IMR-90 (cell line): Measurements from ENCODE around the gene TBC1D4. TPM values are rescaled to one million over a fixed set of nuclear protein-coding genes. Genes with fewer than 3 reads are reported as not detected.

Experiments used
- ATAC-seq: fragments of 200-7000 bp; cut with Tn5 transposase; 2 replicates; pipeline ENCODE4 v1.9.1; 2020; ENCODE audit warnings: low read depth, mild to moderate bottlenecking, moderate library complexity
- BruUV-seq: library from RNA; stranded (reverse); fragments of 400-500 nt; replicated peaks from 2 replicates; lab custom pipeline; 2021; lab: Mats Ljungman, UMichigan
- CTCF ChIA-PET: fragments of 300-600 bp; formaldehyde crosslinking; extraction: SDS; loops from one replicate; lab custom pipeline; 2021; ENCODE audit warnings: antibody characterized with exemption; lab: Yijun Ruan, JAX
- POLR2A ChIA-PET: fragments of 300-600 bp; sonication (Branson Sonifier 250); formaldehyde crosslinking; loops from one replicate; lab custom pipeline; 2022; ENCODE audit warnings: antibody characterized with exemption; ENCODE audit not compliant: unreplicated experiment; lab: Charles Lee
- DNase-seq: peaks from one replicate; pipeline ENCODE4 v3.0.0; 2013
- H2AFZ ChIP-seq: replicated peaks from 2 replicates; pipeline ENCODE3; 2013; ENCODE audit warnings: low read length, mild to moderate bottlenecking; ENCODE audit not compliant: poor library complexity
- H2AK5ac ChIP-seq: 2 replicates; pipeline ENCODE4 v1.6.1; 2013; ENCODE audit warnings: low read depth, low read length, inconsistent platforms
- H2AK9ac ChIP-seq: replicated peaks from 2 replicates; pipeline ENCODE3; 2013; ENCODE audit warnings: mild to moderate bottlenecking, low read depth, low read length, moderate library complexity; ENCODE audit not compliant: poor library complexity
- H2BK120ac ChIP-seq: 2 replicates; pipeline ENCODE4 v1.6.1; 2013; ENCODE audit warnings: low read depth, low read length, inconsistent platforms
- H2BK15ac ChIP-seq: 3 replicates; pipeline ENCODE4 v1.6.1; 2013; ENCODE audit warnings: low read depth, low read length, inconsistent platforms
- H2BK20ac ChIP-seq: 2 replicates; pipeline ENCODE4 v1.6.1; 2013; ENCODE audit warnings: low read depth, mild to moderate bottlenecking, inconsistent platforms, low read length, moderate library complexity
- H2BK5ac ChIP-seq: 2 replicates; pipeline ENCODE4 v1.6.1; 2013; ENCODE audit warnings: mild to moderate bottlenecking, low read depth, low read length, inconsistent platforms; ENCODE audit not compliant: poor library complexity, severe bottlenecking
- H3K14ac ChIP-seq: replicated peaks from 2 replicates; pipeline ENCODE4 v1.6.1; 2013; ENCODE audit warnings: low read depth, low read length, inconsistent platforms
- H3K18ac ChIP-seq: 2 replicates; pipeline ENCODE4 v1.6.1; 2013; ENCODE audit warnings: low read depth, low read length, control low read depth
- H3K23ac ChIP-seq: 2 replicates; pipeline ENCODE4 v1.6.1; 2013; ENCODE audit warnings: low read depth, low read length, inconsistent platforms
- H3K27ac ChIP-seq: 2 replicates; pipeline ENCODE4 v1.5.1; 2013; ENCODE audit warnings: mild to moderate bottlenecking, control low read depth, low read length; ENCODE audit not compliant: insufficient read depth
- H3K27me3 ChIP-seq: 2 replicates; pipeline ENCODE4 v1.6.1; 2013; ENCODE audit warnings: low read length; ENCODE audit not compliant: control insufficient read depth, insufficient read depth
- H3K36me3 ChIP-seq: 2 replicates; pipeline ENCODE4 v1.6.1; 2013; ENCODE audit warnings: low read length, mixed read lengths; ENCODE audit not compliant: control insufficient read depth, insufficient read depth
- H3K4ac ChIP-seq: 2 replicates; pipeline ENCODE4 v1.6.1; 2013; ENCODE audit warnings: low read depth, low read length, inconsistent platforms
- H3K4me1 ChIP-seq: 2 replicates; pipeline ENCODE4 v1.6.1; 2013; ENCODE audit warnings: low read length, mixed read lengths; ENCODE audit not compliant: control insufficient read depth, insufficient read depth
- H3K4me2 ChIP-seq: 2 replicates; pipeline ENCODE4 v1.6.1; 2013; ENCODE audit warnings: low read depth, mild to moderate bottlenecking, control low read depth, low read length, moderate library complexity
- H3K4me3 ChIP-seq: 2 replicates; pipeline ENCODE4 v1.5.1; 2013; ENCODE audit warnings: low read depth, mild to moderate bottlenecking, control low read depth, low read length, moderate library complexity; ENCODE audit not compliant: insufficient read depth
- H3K56ac ChIP-seq: 2 replicates; pipeline ENCODE4 v1.6.1; 2013; ENCODE audit warnings: low read length, inconsistent platforms; ENCODE audit not compliant: insufficient read depth; ENCODE audit errors: extremely low read depth
- H3K79me1 ChIP-seq, 2 experiments: 2 replicates each; pipeline ENCODE4 v1.6.1; 2013; ENCODE audit warnings: low read length in 2 of 2, inconsistent platforms in 1 of 2, low read depth in 1 of 2
- H3K9ac ChIP-seq: 2 replicates; pipeline ENCODE4 v1.6.1; 2013; ENCODE audit warnings: low read depth, low read length, control low read depth
- H3K9me1 ChIP-seq: 2 replicates; pipeline ENCODE4 v1.6.1; 2013; ENCODE audit warnings: low read length, inconsistent platforms; ENCODE audit not compliant: insufficient read depth
- H3K9me3 ChIP-seq: 2 replicates; pipeline ENCODE4 v1.6.1; 2013; ENCODE audit warnings: low read length; ENCODE audit not compliant: control insufficient read depth, insufficient read depth
- H4K20me1 ChIP-seq: 2 replicates; pipeline ENCODE4 v1.6.1; 2013; ENCODE audit warnings: low read length, inconsistent platforms; ENCODE audit not compliant: insufficient read depth
- H4K5ac ChIP-seq: 2 replicates; pipeline ENCODE4 v1.6.1; 2013; ENCODE audit warnings: mild to moderate bottlenecking, low read depth, low read length, control low read depth
- H4K8ac ChIP-seq, 2 experiments: 2 replicates each; pipeline ENCODE4 v1.6.1; 2013; ENCODE audit warnings: low read depth in 2 of 2, low read length in 2 of 2, control low read depth in 1 of 2, inconsistent platforms in 1 of 2
- H4K91ac ChIP-seq: 2 replicates; pipeline ENCODE4 v1.6.1; 2013; ENCODE audit warnings: low read depth, low read length, inconsistent platforms; ENCODE audit not compliant: insufficient read depth
- MAFK ChIP-seq: IDR thresholded peaks from 2 replicates; pipeline ENCODE4 v1.6.1; 2012; ENCODE audit warnings: low read depth, low read length, improper control_type of control experiment
- MAZ ChIP-seq: IDR thresholded peaks from 2 replicates; pipeline ENCODE4 v1.6.1; 2012; ENCODE audit warnings: low read depth, mild to moderate bottlenecking, low read length, improper control_type of control experiment, moderate library complexity, borderline replicate concordance
- NFE2L2 ChIP-seq: fragments of 150-350 bp; IDR thresholded peaks from 2 replicates; pipeline ENCODE4 v1.6.1; 2016; ENCODE audit warnings: low read depth, mild to moderate bottlenecking, low read length
- POLR2A ChIP-seq: IDR thresholded peaks from 2 replicates; pipeline ENCODE4 v1.6.1; 2012; ENCODE audit warnings: mild to moderate bottlenecking, low read depth, low read length
- RCOR1 ChIP-seq: IDR thresholded peaks from 2 replicates; pipeline ENCODE4 v1.6.1; 2012; ENCODE audit warnings: mild to moderate bottlenecking, low read length, improper control_type of control experiment; ENCODE audit not compliant: insufficient replicate concordance
- USF2 ChIP-seq: fragments of 150-350 bp; IDR thresholded peaks from 2 replicates; pipeline ENCODE4 v1.6.1; 2017; ENCODE audit warnings: mild to moderate bottlenecking, antibody characterized with exemption, low read length, low read depth
- WGBS, 2 experiments: methylation state at CpG; one replicate each; pipeline versions ENCODE4 v1.1.5 to v1.1.7; 2013; ENCODE audit warnings: missing lambda C conversion rate in 2 of 2; ENCODE audit not compliant: insufficient read length in 1 of 2; ENCODE audit errors: extremely low coverage in 2 of 2; 5-methylcytosine and 5-hydroxymethylcytosine counted together
- dilution Hi-C: fragments of 300-500 bp; cut with HindIII; formaldehyde crosslinking; loops from one replicate; pipeline ENCODE4 v1.14.3; 2018; ENCODE audit warnings: low sequenced_read_pairs; ENCODE audit not compliant: unreplicated experiment
- in situ Hi-C: fragments of 300-500 bp; cut with MboI; formaldehyde crosslinking; loops from 3 replicates; pipeline ENCODE4 v1.14.3; 2019; ENCODE audit warnings: low sequenced_read_pairs, inconsistent platforms, mixed read lengths
- intact Hi-C: fragments of 100-400 bp; cut with micrococcal nuclease; formaldehyde crosslinking; loops from 2 replicates; pipeline ENCODE4 v1.10.0; 2022
- polyA plus RNA-seq, 3 experiments: library from polyadenylated mRNA; depleted of rRNA; stranded (reverse); fragments of >200 nt; gene quantifications; 2 replicates each; pipeline ENCODE4 v1.2.3, GENCODE V29; 2012; ENCODE audit warnings: low replicate concordance in 1 of 3
- total RNA-seq: library from RNA; depleted of rRNA; stranded (reverse); fragments of >200 nt; gene quantifications from 2 replicates; pipeline ENCODE4 v1.2.3, GENCODE V29; 2012
- TF ChIP-seq, protein P1 (sequence below): conservative IDR thresholded peaks from 2 replicates; pipeline ENCODE4 v1.5.1; 2012; ENCODE audit warnings: mild to moderate bottlenecking, low read depth, low read length, improper control_type of control experiment
- TF ChIP-seq, protein P2 (sequence below): fragments of 150-350 bp; IDR thresholded peaks from 2 replicates; pipeline ENCODE4 v1.6.1; 2016; ENCODE audit warnings: low read depth, mild to moderate bottlenecking, low read length, moderate library complexity, borderline replicate concordance

Gene TBC1D4
- total and polyA plus RNA-seq, 2 of the 4 experiments (the other 2 are of a cell fraction) = 7.5 to 22.8 TPM

GRCh38 chr13:75299913-75300862 lies 181.8 kb downstream of the TBC1D4 start (continued):
- TF ChIP-seq, protein P1, sequence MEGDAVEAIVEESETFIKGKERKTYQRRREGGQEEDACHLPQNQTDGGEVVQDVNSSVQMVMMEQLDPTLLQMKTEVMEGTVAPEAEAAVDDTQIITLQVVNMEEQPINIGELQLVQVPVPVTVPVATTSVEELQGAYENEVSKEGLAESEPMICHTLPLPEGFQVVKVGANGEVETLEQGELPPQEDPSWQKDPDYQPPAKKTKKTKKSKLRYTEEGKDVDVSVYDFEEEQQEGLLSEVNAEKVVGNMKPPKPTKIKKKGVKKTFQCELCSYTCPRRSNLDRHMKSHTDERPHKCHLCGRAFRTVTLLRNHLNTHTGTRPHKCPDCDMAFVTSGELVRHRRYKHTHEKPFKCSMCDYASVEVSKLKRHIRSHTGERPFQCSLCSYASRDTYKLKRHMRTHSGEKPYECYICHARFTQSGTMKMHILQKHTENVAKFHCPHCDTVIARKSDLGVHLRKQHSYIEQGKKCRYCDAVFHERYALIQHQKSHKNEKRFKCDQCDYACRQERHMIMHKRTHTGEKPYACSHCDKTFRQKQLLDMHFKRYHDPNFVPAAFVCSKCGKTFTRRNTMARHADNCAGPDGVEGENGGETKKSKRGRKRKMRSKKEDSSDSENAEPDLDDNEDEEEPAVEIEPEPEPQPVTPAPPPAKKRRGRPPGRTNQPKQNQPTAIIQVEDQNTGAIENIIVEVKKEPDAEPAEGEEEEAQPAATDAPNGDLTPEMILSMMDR = no peak

DNA sequence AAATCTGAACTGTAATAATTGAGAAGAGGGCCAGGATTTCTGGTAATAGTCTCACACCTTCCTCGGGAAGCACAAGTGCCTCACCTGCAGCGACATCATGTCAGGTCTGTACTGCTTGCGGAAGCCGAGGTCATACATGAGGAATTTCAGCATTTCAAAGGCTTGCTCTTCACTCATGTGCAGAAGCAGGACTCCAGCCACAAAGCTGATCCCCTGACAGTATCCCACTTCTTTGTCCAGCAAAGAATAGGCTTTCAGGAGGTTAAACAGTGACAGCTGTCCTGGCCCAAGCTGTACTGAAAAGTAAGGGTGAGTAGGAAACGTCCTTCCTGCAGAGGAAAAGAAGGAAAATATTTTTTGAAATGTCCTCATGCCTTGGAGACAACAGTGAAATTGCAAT lies 182.7 kb downstream of the TBC1D4 start:
- no peaks in the 10 kb centered on the region for H3K79me1 ChIP-seq
- no peak overlapping the region for H3K14ac ChIP-seq
- no peak overlapping the region; the same call in 1 of the 2 replicates for H4K91ac ChIP-seq
- no peak overlapping the region for H3K27ac ChIP-seq
- H2BK120ac ChIP-seq = no peak overlapping the region
- no peak overlapping the region for H3K23ac ChIP-seq
- H3K4ac ChIP-seq = no peak overlapping the region
- H3K9me1 ChIP-seq = no peaks in the 10 kb centered on the region
- H2BK5ac ChIP-seq = no peak overlapping the region
- no peak for DNase-seq
- H3K56ac ChIP-seq = no peak overlapping the region
- 94% methylated on average over 3 of the region's 5 CpGs; no CpG with 5 or more reads in 1 of the 2 experiments for WGBS, 2 experiments
- POLR2A ChIA-PET = no interaction called here
- H4K8ac ChIP-seq = no peak overlapping the region
- H3K9ac ChIP-seq = no peak overlapping the region
- no peak overlapping the region for H2BK20ac ChIP-seq
- CTCF ChIA-PET = no interaction called here
- no peak for ATAC-seq
- no peak overlapping the region for H3K18ac ChIP-seq
- no peaks in the 10 kb centered on the region for H3K27me3 ChIP-seq
- H4K20me1 ChIP-seq = no peaks in the 10 kb centered on the region
- no peak overlapping the region for H3K4me3 ChIP-seq
- H2AFZ ChIP-seq = no peak overlapping the region
- no peak overlapping the region for H2BK15ac ChIP-seq
- H3K36me3 ChIP-seq = no peaks in the 10 kb centered on the region
- intact Hi-C loops (no loop called here), dilution Hi-C loops (no loop called here), in situ Hi-C loops (no loop called here)
- no peak overlapping the region for H4K5ac ChIP-seq
- no peaks in the 10 kb centered on the region for H3K4me1 ChIP-seq
- H3K9me3 ChIP-seq = no peaks in the 10 kb centered on the region
- BruUV-seq = no TSS peak
- H2AK5ac ChIP-seq = no peak overlapping the region
- H2AK9ac ChIP-seq = no peak overlapping the region
- no peak overlapping the region for H3K4me2 ChIP-seq
- no peak for TF ChIP-seq RCOR1
- no peak for TF ChIP-seq MAFK
- TF ChIP-seq, protein P1 = no peak
- no peak for TF ChIP-seq NFE2L2
- TF ChIP-seq POLR2A = no peak
- no peak for TF ChIP-seq USF2
- no peak for TF ChIP-seq MAZ
- TF ChIP-seq, protein P2, sequence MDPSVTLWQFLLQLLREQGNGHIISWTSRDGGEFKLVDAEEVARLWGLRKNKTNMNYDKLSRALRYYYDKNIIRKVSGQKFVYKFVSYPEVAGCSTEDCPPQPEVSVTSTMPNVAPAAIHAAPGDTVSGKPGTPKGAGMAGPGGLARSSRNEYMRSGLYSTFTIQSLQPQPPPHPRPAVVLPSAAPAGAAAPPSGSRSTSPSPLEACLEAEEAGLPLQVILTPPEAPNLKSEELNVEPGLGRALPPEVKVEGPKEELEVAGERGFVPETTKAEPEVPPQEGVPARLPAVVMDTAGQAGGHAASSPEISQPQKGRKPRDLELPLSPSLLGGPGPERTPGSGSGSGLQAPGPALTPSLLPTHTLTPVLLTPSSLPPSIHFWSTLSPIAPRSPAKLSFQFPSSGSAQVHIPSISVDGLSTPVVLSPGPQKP = no peak
